IMR-90 (cell line): ENCODE results near the gene RIMS1. TPM values are rescaled to one million over a fixed set of nuclear protein-coding genes. Genes with fewer than 3 reads are reported as not detected.

ENCODE experiments used
- ATAC-seq: fragments of 200-7000 bp; cut with Tn5 transposase; 2 replicates; pipeline ENCODE4 v1.9.1; 2020; ENCODE audit warnings: low read depth, mild to moderate bottlenecking, moderate library complexity
- BruUV-seq: library from RNA; stranded (reverse); fragments of 400-500 nt; replicated peaks from 2 replicates; lab custom pipeline; 2021; lab: Mats Ljungman, UMichigan
- CTCF ChIA-PET: fragments of 300-600 bp; formaldehyde crosslinking; extraction: SDS; loops from one replicate; lab custom pipeline; 2021; ENCODE audit warnings: antibody characterized with exemption; lab: Yijun Ruan, JAX
- POLR2A ChIA-PET: fragments of 300-600 bp; sonication (Branson Sonifier 250); formaldehyde crosslinking; loops from one replicate; lab custom pipeline; 2022; ENCODE audit warnings: antibody characterized with exemption; ENCODE audit not compliant: unreplicated experiment; lab: Charles Lee
- DNase-seq: peaks from one replicate; pipeline ENCODE4 v3.0.0; 2013
- H2AFZ ChIP-seq: replicated peaks from 2 replicates; pipeline ENCODE3; 2013; ENCODE audit warnings: low read length, mild to moderate bottlenecking; ENCODE audit not compliant: poor library complexity
- H2AK5ac ChIP-seq: 2 replicates; pipeline ENCODE4 v1.6.1; 2013; ENCODE audit warnings: low read depth, low read length, inconsistent platforms
- H2AK9ac ChIP-seq: replicated peaks from 2 replicates; pipeline ENCODE3; 2013; ENCODE audit warnings: mild to moderate bottlenecking, low read depth, low read length, moderate library complexity; ENCODE audit not compliant: poor library complexity
- H2BK120ac ChIP-seq: 2 replicates; pipeline ENCODE4 v1.6.1; 2013; ENCODE audit warnings: low read depth, low read length, inconsistent platforms
- H2BK15ac ChIP-seq: 3 replicates; pipeline ENCODE4 v1.6.1; 2013; ENCODE audit warnings: low read depth, low read length, inconsistent platforms
- H2BK20ac ChIP-seq: 2 replicates; pipeline ENCODE4 v1.6.1; 2013; ENCODE audit warnings: low read depth, mild to moderate bottlenecking, inconsistent platforms, low read length, moderate library complexity
- H2BK5ac ChIP-seq: 2 replicates; pipeline ENCODE4 v1.6.1; 2013; ENCODE audit warnings: mild to moderate bottlenecking, low read depth, low read length, inconsistent platforms; ENCODE audit not compliant: poor library complexity, severe bottlenecking
- H3K14ac ChIP-seq: replicated peaks from 2 replicates; pipeline ENCODE4 v1.6.1; 2013; ENCODE audit warnings: low read depth, low read length, inconsistent platforms
- H3K18ac ChIP-seq: 2 replicates; pipeline ENCODE4 v1.6.1; 2013; ENCODE audit warnings: low read depth, low read length, control low read depth
- H3K23ac ChIP-seq: 2 replicates; pipeline ENCODE4 v1.6.1; 2013; ENCODE audit warnings: low read depth, low read length, inconsistent platforms
- H3K27ac ChIP-seq: 2 replicates; pipeline ENCODE4 v1.5.1; 2013; ENCODE audit warnings: mild to moderate bottlenecking, control low read depth, low read length; ENCODE audit not compliant: insufficient read depth
- H3K27me3 ChIP-seq: 2 replicates; pipeline ENCODE4 v1.6.1; 2013; ENCODE audit warnings: low read length; ENCODE audit not compliant: control insufficient read depth, insufficient read depth
- H3K36me3 ChIP-seq: 2 replicates; pipeline ENCODE4 v1.6.1; 2013; ENCODE audit warnings: low read length, mixed read lengths; ENCODE audit not compliant: control insufficient read depth, insufficient read depth
- H3K4ac ChIP-seq: 2 replicates; pipeline ENCODE4 v1.6.1; 2013; ENCODE audit warnings: low read depth, low read length, inconsistent platforms
- H3K4me1 ChIP-seq: 2 replicates; pipeline ENCODE4 v1.6.1; 2013; ENCODE audit warnings: low read length, mixed read lengths; ENCODE audit not compliant: control insufficient read depth, insufficient read depth
- H3K4me2 ChIP-seq: 2 replicates; pipeline ENCODE4 v1.6.1; 2013; ENCODE audit warnings: low read depth, mild to moderate bottlenecking, control low read depth, low read length, moderate library complexity
- H3K4me3 ChIP-seq: 2 replicates; pipeline ENCODE4 v1.5.1; 2013; ENCODE audit warnings: low read depth, mild to moderate bottlenecking, control low read depth, low read length, moderate library complexity; ENCODE audit not compliant: insufficient read depth
- H3K56ac ChIP-seq: 2 replicates; pipeline ENCODE4 v1.6.1; 2013; ENCODE audit warnings: low read length, inconsistent platforms; ENCODE audit not compliant: insufficient read depth; ENCODE audit errors: extremely low read depth
- H3K79me1 ChIP-seq, 2 experiments: 2 replicates each; pipeline ENCODE4 v1.6.1; 2013; ENCODE audit warnings: low read length in 2 of 2, inconsistent platforms in 1 of 2, low read depth in 1 of 2
- H3K9ac ChIP-seq: 2 replicates; pipeline ENCODE4 v1.6.1; 2013; ENCODE audit warnings: low read depth, low read length, control low read depth
- H3K9me1 ChIP-seq: 2 replicates; pipeline ENCODE4 v1.6.1; 2013; ENCODE audit warnings: low read length, inconsistent platforms; ENCODE audit not compliant: insufficient read depth
- H3K9me3 ChIP-seq: 2 replicates; pipeline ENCODE4 v1.6.1; 2013; ENCODE audit warnings: low read length; ENCODE audit not compliant: control insufficient read depth, insufficient read depth
- H4K20me1 ChIP-seq: 2 replicates; pipeline ENCODE4 v1.6.1; 2013; ENCODE audit warnings: low read length, inconsistent platforms; ENCODE audit not compliant: insufficient read depth
- H4K5ac ChIP-seq: 2 replicates; pipeline ENCODE4 v1.6.1; 2013; ENCODE audit warnings: mild to moderate bottlenecking, low read depth, low read length, control low read depth
- H4K8ac ChIP-seq, 2 experiments: 2 replicates each; pipeline ENCODE4 v1.6.1; 2013; ENCODE audit warnings: low read depth in 2 of 2, low read length in 2 of 2, control low read depth in 1 of 2, inconsistent platforms in 1 of 2
- H4K91ac ChIP-seq: 2 replicates; pipeline ENCODE4 v1.6.1; 2013; ENCODE audit warnings: low read depth, low read length, inconsistent platforms; ENCODE audit not compliant: insufficient read depth
- BHLHE40 ChIP-seq: fragments of 150-350 bp; IDR thresholded peaks from 2 replicates; pipeline ENCODE4 v1.6.1; 2016; ENCODE audit warnings: mild to moderate bottlenecking, low read depth, low read length
- CTCF ChIP-seq: conservative IDR thresholded peaks from 2 replicates; pipeline ENCODE4 v1.5.1; 2012; ENCODE audit warnings: mild to moderate bottlenecking, low read depth, low read length, improper control_type of control experiment
- ELK1 ChIP-seq: fragments of 150-350 bp; IDR thresholded peaks from 2 replicates; pipeline ENCODE4 v1.6.1; 2016; ENCODE audit warnings: low read depth, mild to moderate bottlenecking, low read length, moderate library complexity, borderline replicate concordance
- NFE2L2 ChIP-seq: fragments of 150-350 bp; IDR thresholded peaks from 2 replicates; pipeline ENCODE4 v1.6.1; 2016; ENCODE audit warnings: low read depth, mild to moderate bottlenecking, low read length
- POLR2A ChIP-seq: IDR thresholded peaks from 2 replicates; pipeline ENCODE4 v1.6.1; 2012; ENCODE audit warnings: mild to moderate bottlenecking, low read depth, low read length
- RCOR1 ChIP-seq: IDR thresholded peaks from 2 replicates; pipeline ENCODE4 v1.6.1; 2012; ENCODE audit warnings: mild to moderate bottlenecking, low read length, improper control_type of control experiment; ENCODE audit not compliant: insufficient replicate concordance
- USF2 ChIP-seq: fragments of 150-350 bp; IDR thresholded peaks from 2 replicates; pipeline ENCODE4 v1.6.1; 2017; ENCODE audit warnings: mild to moderate bottlenecking, antibody characterized with exemption, low read length, low read depth
- WGBS, 2 experiments: methylation state at CpG; one replicate each; pipeline versions ENCODE4 v1.1.5 to v1.1.7; 2013; ENCODE audit warnings: missing lambda C conversion rate in 2 of 2; ENCODE audit not compliant: insufficient read length in 1 of 2; ENCODE audit errors: extremely low coverage in 2 of 2; 5-methylcytosine and 5-hydroxymethylcytosine counted together
- dilution Hi-C: fragments of 300-500 bp; cut with HindIII; formaldehyde crosslinking; loops from one replicate; pipeline ENCODE4 v1.14.3; 2018; ENCODE audit warnings: low sequenced_read_pairs; ENCODE audit not compliant: unreplicated experiment
- in situ Hi-C: fragments of 300-500 bp; cut with MboI; formaldehyde crosslinking; loops from 3 replicates; pipeline ENCODE4 v1.14.3; 2019; ENCODE audit warnings: low sequenced_read_pairs, inconsistent platforms, mixed read lengths
- intact Hi-C: fragments of 100-400 bp; cut with micrococcal nuclease; formaldehyde crosslinking; loops from 2 replicates; pipeline ENCODE4 v1.10.0; 2022
- polyA plus RNA-seq, 3 experiments: library from polyadenylated mRNA; depleted of rRNA; stranded (reverse); fragments of >200 nt; gene quantifications; 2 replicates each; pipeline ENCODE4 v1.2.3, GENCODE V29; 2012; ENCODE audit warnings: low replicate concordance in 1 of 3
- total RNA-seq: library from RNA; depleted of rRNA; stranded (reverse); fragments of >200 nt; gene quantifications from 2 replicates; pipeline ENCODE4 v1.2.3, GENCODE V29; 2012

Gene RIMS1
- total and polyA plus RNA-seq, 2 of the 4 experiments (the other 2 are of a cell fraction): 0.44 to 3.8 TPM

GRCh38 chr6:71913444-71914234 is 27.3 kb downstream of the RIMS1 start:
- TF ChIP-seq BHLHE40 (no peak), CTCF (no peak), POLR2A (no peak), ELK1 (no peak), USF2 (no peak), NFE2L2 (no peak), RCOR1 (no peak)
- BruUV-seq: no TSS peak
- no peaks in the 10 kb centered on the region for H4K20me1 ChIP-seq
- no peaks in the 10 kb centered on the region for H3K36me3 ChIP-seq
- H2BK15ac ChIP-seq: no peak overlapping the region
- H3K27me3 ChIP-seq: no peaks in the 10 kb centered on the region
- no peak overlapping the region for H4K91ac ChIP-seq
- dilution Hi-C loops: no loop called here
- no peak overlapping the region for H3K56ac ChIP-seq
- intact Hi-C loops: no loop called here
- H2AK5ac ChIP-seq: no peak overlapping the region
- H3K14ac ChIP-seq: no peak overlapping the region
- no peak overlapping the region for H2BK20ac ChIP-seq
- no peaks in the 10 kb centered on the region for H3K79me1 ChIP-seq
- ChIA-PET POLR2A (no interaction called here), CTCF (no interaction called here)
- H4K5ac ChIP-seq: no peak overlapping the region
- no CpG with 5 or more reads among the region's 1 CpG for WGBS, 2 experiments
- ATAC-seq (no peak), DNase-seq (no peak)
- no peak overlapping the region for H3K18ac ChIP-seq
- no peaks in the 10 kb centered on the region for H3K4me1 ChIP-seq
- no peak overlapping the region for H4K8ac ChIP-seq
- no peak overlapping the region for H3K23ac ChIP-seq
- in situ Hi-C loops: no loop called here
- no peak overlapping the region for H3K4ac ChIP-seq
- no peaks in the 10 kb centered on the region for H3K9me1 ChIP-seq
- no peak overlapping the region for H3K9ac ChIP-seq
- no peak overlapping the region for H2AK9ac ChIP-seq
- no peak overlapping the region for H2AFZ ChIP-seq
- H3K4me2 ChIP-seq: no peak overlapping the region
- no peak overlapping the region for H3K27ac ChIP-seq
- H2BK120ac ChIP-seq: no peak overlapping the region
- H3K9me3 ChIP-seq: no peaks in the 10 kb centered on the region
- no peak overlapping the region for H2BK5ac ChIP-seq
- H3K4me3 ChIP-seq: no peak overlapping the region
